Gastroesophageal sphincter (tissue), 4 donors: Measurements from ENCODE around the gene FAM111A. TPM values are rescaled to one million over a fixed set of nuclear protein-coding genes. Genes with fewer than 3 reads are reported as not detected.
A peak's percentile ranks its signal among the peaks of the same experiment; 100 is the strongest.

Experiments used
- ATAC-seq: fragments of 150-250 bp; one replicate; pipeline ENCODE4 v1.9.1; 2016; ENCODE audit warnings: mild to moderate bottlenecking, moderate library complexity
- H3K27ac ChIP-seq, 4 donors: fragments of 200-600 bp; sonication (generic) in 3 of 4; 1 replicate in 3 of 4; 2 replicates in 1 of 4; pipeline ENCODE4 v1.5.1; 2016 to 2019
- H3K27me3 ChIP-seq: fragments of 200-600 bp; sonication (generic); one replicate; pipeline ENCODE4 v1.5.1; 2019
- H3K36me3 ChIP-seq, 2 donors: fragments of 200-600 bp; sonication (generic); one replicate each; pipeline ENCODE4 v1.5.1; 2019; ENCODE audit warnings: control low read depth in 1 of 2
- H3K4me1 ChIP-seq, 3 donors: fragments of 200-600 bp; sonication (generic); 1 replicate in 2 of 3; 2 replicates in 1 of 3; pipeline ENCODE4 v1.5.1; 2016 to 2019; ENCODE audit warnings: control low read depth in 2 of 3
- H3K4me3 ChIP-seq, 2 donors: fragments of 200-600 bp; sonication (generic); one replicate each; pipeline ENCODE4 v1.5.1; 2019; ENCODE audit warnings: mild to moderate bottlenecking in 1 of 2, moderate library complexity in 1 of 2
- H3K9me3 ChIP-seq, 3 donors: fragments of 200-600 bp; sonication (generic); one replicate each; pipeline ENCODE4 v1.5.1; 2017 to 2019; ENCODE audit warnings: control low read depth in 2 of 3
- EP300 ChIP-seq: sonication (generic); formaldehyde crosslinking; IDR thresholded peaks from one replicate; pipeline ENCODE4 v1.6.1; 2017; ENCODE audit warnings: antibody characterized with exemption, mild to moderate bottlenecking
- POLR2A ChIP-seq, 2 donors: fragments of 450-650 bp; IDR thresholded peaks; one replicate each; pipeline ENCODE4 v1.6.1; 2017; ENCODE audit warnings: antibody characterized with exemption in 2 of 2, mild to moderate bottlenecking in 2 of 2, moderate library complexity in 1 of 2
- POLR2AphosphoS5 ChIP-seq: sonication (generic); formaldehyde crosslinking; IDR thresholded peaks from one replicate; pipeline ENCODE4 v1.6.1; 2017; ENCODE audit warnings: antibody characterized with exemption
- WGBS, 2 donors: methylation state at CpG; one replicate each; pipeline ENCODE4 v1.1.5; 2018; ENCODE audit warnings: low coverage in 1 of 2; 5-methylcytosine and 5-hydroxymethylcytosine counted together
- total RNA-seq, 4 donors: library from RNA; depleted of rRNA; stranded (reverse); fragments of >200 nt; gene quantifications; one replicate each; pipeline ENCODE4 v1.1.0, GENCODE V29; 2016
- TF ChIP-seq, protein P1 (sequence below), 4 experiments: fragments of 200-600 bp in 2 of 4; fragments of 450-650 bp in 2 of 4; sonication (generic) in 1 of 4; IDR thresholded peaks; one replicate each; pipeline ENCODE4 v1.5.1; 2017 to 2019; ENCODE audit warnings: antibody characterized with exemption in 4 of 4, mild to moderate bottlenecking in 2 of 4, moderate library complexity in 2 of 4

FAM111A gene
- total RNA-seq, 4 donors from 2014 or later, result 12.8 to 49.2 (median 22.7) TPM

DNA sequence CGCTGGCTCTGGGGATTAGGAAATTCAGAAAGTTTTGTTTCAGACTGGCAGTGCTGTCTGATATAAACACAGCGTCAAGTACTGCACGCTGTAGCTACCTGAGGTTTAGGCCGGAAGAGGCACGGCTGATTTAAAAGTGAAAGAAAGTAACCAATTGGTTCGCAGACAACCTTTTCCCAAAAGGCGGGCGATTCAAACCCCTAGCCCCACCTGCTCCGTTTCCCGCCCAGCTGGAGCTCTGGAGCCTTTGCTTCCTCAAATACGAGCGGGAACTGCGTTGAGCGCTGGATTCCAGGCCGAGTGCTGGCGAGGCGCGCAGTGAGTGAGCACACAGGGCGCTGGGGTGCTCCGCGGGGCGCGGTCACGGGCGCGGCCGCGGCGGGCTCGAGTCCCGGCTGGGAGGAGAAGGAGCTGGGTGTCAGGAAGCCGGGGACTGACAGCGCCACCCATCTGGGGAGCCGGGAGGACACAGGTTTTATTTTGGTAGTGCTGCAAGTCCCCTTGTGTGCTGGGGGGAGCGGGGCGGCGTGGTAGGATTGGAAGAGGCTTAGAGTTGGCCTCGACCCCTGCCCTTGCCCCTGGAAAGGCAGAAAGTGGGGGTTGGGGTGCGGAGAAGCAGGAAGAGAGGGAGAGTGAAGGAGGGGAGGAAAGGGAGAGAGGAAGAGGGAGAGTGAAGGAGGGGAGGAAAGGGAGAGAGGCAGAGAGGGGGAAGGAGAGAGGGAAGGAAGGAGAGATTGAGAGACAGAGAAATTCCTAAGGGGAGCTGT, 2.1 kb downstream of the FAM111A start:
- peaks cover 0 to 32% (median 4%) of the 10 kb centered on the region in 3 donors for H3K4me1 ChIP-seq
- peak overlapping the region; percentile 52 to 78 for H3K4me3 ChIP-seq
- H3K36me3 ChIP-seq, result peaks cover 0 to 7% of the 10 kb centered on the region in 2 donors
- peak overlapping the region; percentile 51 to 93 (median 89) for H3K27ac ChIP-seq
- peak; percentile 77 for ATAC-seq
- no peaks in the 10 kb centered on the region for H3K27me3 ChIP-seq
- no peaks in the 10 kb centered on the region for H3K9me3 ChIP-seq
- TF ChIP-seq, protein P1, sequence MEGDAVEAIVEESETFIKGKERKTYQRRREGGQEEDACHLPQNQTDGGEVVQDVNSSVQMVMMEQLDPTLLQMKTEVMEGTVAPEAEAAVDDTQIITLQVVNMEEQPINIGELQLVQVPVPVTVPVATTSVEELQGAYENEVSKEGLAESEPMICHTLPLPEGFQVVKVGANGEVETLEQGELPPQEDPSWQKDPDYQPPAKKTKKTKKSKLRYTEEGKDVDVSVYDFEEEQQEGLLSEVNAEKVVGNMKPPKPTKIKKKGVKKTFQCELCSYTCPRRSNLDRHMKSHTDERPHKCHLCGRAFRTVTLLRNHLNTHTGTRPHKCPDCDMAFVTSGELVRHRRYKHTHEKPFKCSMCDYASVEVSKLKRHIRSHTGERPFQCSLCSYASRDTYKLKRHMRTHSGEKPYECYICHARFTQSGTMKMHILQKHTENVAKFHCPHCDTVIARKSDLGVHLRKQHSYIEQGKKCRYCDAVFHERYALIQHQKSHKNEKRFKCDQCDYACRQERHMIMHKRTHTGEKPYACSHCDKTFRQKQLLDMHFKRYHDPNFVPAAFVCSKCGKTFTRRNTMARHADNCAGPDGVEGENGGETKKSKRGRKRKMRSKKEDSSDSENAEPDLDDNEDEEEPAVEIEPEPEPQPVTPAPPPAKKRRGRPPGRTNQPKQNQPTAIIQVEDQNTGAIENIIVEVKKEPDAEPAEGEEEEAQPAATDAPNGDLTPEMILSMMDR (IDR thresholded peaks at IDR 0.05), result peak in 1 of 4 experiments; percentile 20
- TF ChIP-seq EP300 (no peak), POLR2AphosphoS5 (peak; percentile 52)
- whole genome bisulfite sequencing, 2 donors, result 0% methylated on average over 8 to 10 of the region's 39 CpGs

DNA sequence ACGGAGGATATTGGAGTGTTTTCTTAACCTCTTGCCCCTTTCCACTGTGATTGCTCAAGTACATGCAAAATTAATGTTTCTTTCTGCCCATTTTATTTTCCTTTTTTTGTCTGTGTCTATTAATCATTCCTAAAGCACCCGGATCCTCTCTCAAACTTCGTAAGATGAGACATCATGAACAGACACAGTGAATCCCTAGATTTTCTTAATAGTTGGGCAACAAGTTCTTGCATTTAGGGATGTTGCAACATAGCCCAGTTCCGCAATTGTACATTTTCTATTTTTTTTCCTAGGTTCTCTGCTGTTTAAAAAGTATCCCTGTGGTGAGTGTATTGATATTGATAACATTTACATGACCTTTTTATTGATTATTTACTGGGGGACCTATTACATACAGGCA, 2.9 kb downstream of the FAM111A start:
- no peak overlapping the region for H3K4me3 ChIP-seq
- peak; percentile 57 for ATAC-seq
- WGBS, 2 donors, result 41 to 54% methylated on average over 4 of the region's 4 CpGs
- H3K27me3 ChIP-seq, result no peaks in the 10 kb centered on the region
- peak overlapping the region in 3 of 4 donors; percentile 88 to 93 (median 90) for H3K27ac ChIP-seq
- no peaks in the 10 kb centered on the region for H3K9me3 ChIP-seq
- H3K36me3 ChIP-seq, result peaks cover 0 to 7% of the 10 kb centered on the region in 2 donors
- TF ChIP-seq POLR2A (IDR thresholded peaks at IDR 0.05), result no peak
- TF ChIP-seq POLR2AphosphoS5, result peak; percentile 23
- TF ChIP-seq, protein P1 (IDR thresholded peaks at IDR 0.05), result no peak
- TF ChIP-seq EP300, result no peak
- H3K4me1 ChIP-seq, result peaks cover 0 to 32% (median 4%) of the 10 kb centered on the region in 3 donors

DNA sequence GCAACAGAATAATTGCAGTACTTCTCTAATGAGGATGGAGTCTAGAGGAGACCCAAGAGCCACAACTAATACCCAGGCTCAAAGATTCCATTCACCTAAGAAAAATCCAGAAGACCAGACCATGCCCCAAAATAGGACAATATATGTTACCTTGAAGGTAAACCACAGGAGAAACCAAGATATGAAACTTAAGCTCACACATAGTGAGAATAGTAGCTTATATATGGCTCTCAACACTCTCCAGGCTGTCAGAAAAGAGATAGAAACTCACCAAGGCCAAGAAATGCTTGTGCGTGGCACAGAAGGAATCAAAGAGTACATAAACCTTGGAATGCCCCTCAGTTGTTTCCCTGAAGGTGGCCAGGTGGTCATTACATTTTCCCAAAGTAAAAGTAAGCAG, 9.1 kb downstream of the FAM111A start:
- Histone ChIP-seq H3K27ac (no peak overlapping the region), H3K36me3 (peaks cover 0 to 25% of the 10 kb centered on the region in 2 donors), H3K9me3 (no peaks in the 10 kb centered on the region), H3K4me1 (no peaks in the 10 kb centered on the region), H3K27me3 (no peaks in the 10 kb centered on the region), H3K4me3 (no peak overlapping the region)
- TF ChIP-seq POLR2A (IDR thresholded peaks at IDR 0.05), result no peak
- no peak for TF ChIP-seq EP300
- TF ChIP-seq, protein P1 (IDR thresholded peaks at IDR 0.05), result no peak
- no peak for TF ChIP-seq POLR2AphosphoS5
- no peak for ATAC-seq
- WGBS, 2 donors, result 100% methylated on average over 1 of the region's 1 CpG

DNA sequence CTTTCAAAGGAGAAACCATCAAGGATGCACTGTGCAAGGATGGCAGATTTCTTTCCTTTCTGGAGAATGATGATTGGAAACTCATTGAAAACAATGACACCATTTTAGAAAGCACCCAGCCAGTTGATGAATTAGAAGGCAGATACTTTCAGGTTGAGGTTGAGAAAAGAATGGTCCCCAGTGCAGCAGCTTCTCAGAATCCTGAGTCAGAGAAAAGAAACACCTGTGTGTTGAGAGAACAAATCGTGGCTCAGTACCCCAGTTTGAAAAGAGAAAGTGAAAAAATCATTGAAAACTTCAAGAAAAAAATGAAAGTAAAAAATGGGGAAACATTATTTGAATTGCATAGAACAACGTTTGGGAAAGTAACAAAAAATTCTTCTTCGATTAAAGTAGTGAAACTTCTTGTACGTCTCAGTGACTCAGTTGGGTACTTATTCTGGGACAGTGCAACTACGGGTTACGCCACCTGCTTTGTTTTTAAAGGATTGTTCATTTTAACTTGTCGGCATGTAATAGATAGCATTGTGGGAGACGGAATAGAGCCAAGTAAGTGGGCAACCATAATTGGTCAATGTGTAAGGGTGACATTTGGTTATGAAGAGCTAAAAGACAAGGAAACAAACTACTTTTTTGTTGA, 9.8 kb downstream of the FAM111A start:
- WGBS, 2 donors, result 84 to 86% methylated on average over 8 of the region's 8 CpGs
- no peak overlapping the region for H3K4me3 ChIP-seq

More for the DNA sequence above, 9.8 kb downstream of the FAM111A start:
- Histone ChIP-seq H3K36me3 (peaks cover 0 to 25% of the 10 kb centered on the region in 2 donors), H3K4me1 (no peaks in the 10 kb centered on the region), H3K9me3 (no peaks in the 10 kb centered on the region), H3K27me3 (no peaks in the 10 kb centered on the region), H3K27ac (no peak overlapping the region)
- TF ChIP-seq EP300 (no peak), POLR2A (IDR thresholded peaks at IDR 0.05) (no peak), POLR2AphosphoS5 (no peak)
- TF ChIP-seq, protein P1 (IDR thresholded peaks at IDR 0.05), result no peak
- no peak for ATAC-seq
